Amniotic stem cell (primary cell): Measurements from ENCODE around the gene ABHD11.
"Not testable (repeated sequence)": the region's sequence is repeated elsewhere in the genome, so short reads cannot be mapped to it uniquely, and the experiment has no call there.

Experiments
- DNase-seq: peaks from one replicate; lab custom pipeline; 2025; lab: John Stamatoyannopoulos, UW

ABHD11 gene

GRCh38 chr7:73718905-73719805, 19.4 kb downstream of the ABHD11 start, which contains the start of gene STX1A:
TSS of gene STX1A (minus strand) at chr7:73719669. CDS start at chr7:73719631, 38 bp downstream.
- peak; percentile 63 for DNase-seq

GRCh38 chr7:73718438-73718881, 20.1 kb downstream of the ABHD11 start:
- DNase-seq: no peak

GRCh38 chr7:73717991-73718405, 20.6 kb downstream of the ABHD11 start:
- peak; percentile 61 for DNase-seq

- no peak for DNase-seq
Measured at GRCh38 chr7:73717025-73717807, 21.4 kb downstream of the ABHD11 start.

- no peak for DNase-seq
Measured at GRCh38 chr7:73716318-73716890, 22.2 kb downstream of the ABHD11 start.

GRCh38 chr7:73715648-73716317, 22.8 kb downstream of the ABHD11 start:
- DNase-seq: peak; percentile 97

GRCh38 chr7:73713319-73713718, 25.3 kb downstream of the ABHD11 start:
- not testable (repeated sequence) for DNase-seq

GRCh38 chr7:73712773-73713172, 25.8 kb downstream of the ABHD11 start:
- DNase-seq: no peak

- no peak for DNase-seq
Measured at GRCh38 chr7:73708961-73709549, 29.5 kb downstream of the ABHD11 start.

- no peak for DNase-seq
Measured at GRCh38 chr7:73707045-73707631, 31.5 kb downstream of the ABHD11 start.

GRCh38 chr7:73706126-73707044, 32.2 kb downstream of the ABHD11 start:
- no peak for DNase-seq

- DNase-seq: no peak
Measured at GRCh38 chr7:73705551-73705920, 33.1 kb downstream of the ABHD11 start.

GRCh38 chr7:73704640-73705550, 33.7 kb downstream of the ABHD11 start:
- no peak for DNase-seq

GRCh38 chr7:73703757-73704639, 34.6 kb downstream of the ABHD11 start:
- no peak for DNase-seq

GRCh38 chr7:73703225-73703624, 35.4 kb downstream of the ABHD11 start:
- DNase-seq: no peak

- no peak for DNase-seq
Measured at GRCh38 chr7:73702665-73703064, 35.9 kb downstream of the ABHD11 start.

GRCh38 chr7:73702226-73702625, 36.4 kb downstream of the ABHD11 start:
- DNase-seq: no peak
